ENCODE measurements around the gene SLC44A4.
"Not testable (repeated sequence)": the region's sequence is repeated elsewhere in the genome, so short reads cannot be mapped to it uniquely, and the experiment has no call there.

Gene SLC44A4

GRCh38 chr6:31878222-31878621, 575 bp downstream of the SLC44A4 start:
- no peak for DNase-seq

GRCh38 chr6:31877651-31878161, 1.1 kb downstream of the SLC44A4 start:
- DNase-seq, result no peak

- no peak for DNase-seq
Measured at GRCh38 chr6:31877125-31877650, 1.6 kb downstream of the SLC44A4 start.

DNA sequence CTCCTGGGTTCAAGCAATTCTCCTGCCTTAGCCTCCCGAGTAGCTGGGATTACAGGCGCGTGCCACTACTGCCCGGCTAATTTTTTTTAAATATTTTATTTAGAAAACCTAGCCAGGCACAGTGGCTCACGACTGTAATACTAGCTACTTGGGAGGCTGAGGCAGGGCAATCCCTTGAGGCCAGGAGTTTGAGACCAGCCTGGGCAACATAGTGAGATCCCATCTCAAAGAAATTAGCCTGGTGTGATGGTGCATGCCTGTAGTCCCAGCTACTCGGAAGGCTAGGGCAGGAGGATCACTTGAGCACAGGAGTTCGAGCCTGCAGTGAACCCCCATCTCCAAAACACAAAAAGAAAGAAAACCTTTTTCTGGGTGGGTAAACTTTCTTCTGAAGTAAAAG, 2.4 kb downstream of the SLC44A4 start:
- no peak for DNase-seq

DNA sequence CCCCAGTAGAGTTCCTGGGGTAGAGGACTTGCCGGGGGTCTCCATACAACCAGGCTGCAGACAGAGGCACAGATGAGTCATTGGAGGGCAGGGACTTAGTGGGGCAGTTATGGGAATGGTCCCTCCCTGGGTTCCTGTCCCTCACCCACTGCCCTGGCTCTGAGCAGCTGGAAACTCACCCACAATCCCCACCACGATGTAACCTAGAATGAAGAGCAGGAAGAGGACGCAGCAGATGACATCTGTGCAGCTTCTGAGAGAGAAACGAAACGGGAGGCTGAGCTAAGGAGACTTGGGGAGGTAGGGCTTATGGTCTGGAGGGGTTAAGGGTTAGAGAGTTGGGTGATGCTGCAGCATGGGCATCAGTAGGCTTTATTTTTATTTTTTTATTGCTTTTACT, 2.9 kb downstream of the SLC44A4 start:
- no peak for DNase-seq

GRCh38 chr6:31874836-31875572, 3.8 kb downstream of the SLC44A4 start:
- no peak for DNase-seq

DNA sequence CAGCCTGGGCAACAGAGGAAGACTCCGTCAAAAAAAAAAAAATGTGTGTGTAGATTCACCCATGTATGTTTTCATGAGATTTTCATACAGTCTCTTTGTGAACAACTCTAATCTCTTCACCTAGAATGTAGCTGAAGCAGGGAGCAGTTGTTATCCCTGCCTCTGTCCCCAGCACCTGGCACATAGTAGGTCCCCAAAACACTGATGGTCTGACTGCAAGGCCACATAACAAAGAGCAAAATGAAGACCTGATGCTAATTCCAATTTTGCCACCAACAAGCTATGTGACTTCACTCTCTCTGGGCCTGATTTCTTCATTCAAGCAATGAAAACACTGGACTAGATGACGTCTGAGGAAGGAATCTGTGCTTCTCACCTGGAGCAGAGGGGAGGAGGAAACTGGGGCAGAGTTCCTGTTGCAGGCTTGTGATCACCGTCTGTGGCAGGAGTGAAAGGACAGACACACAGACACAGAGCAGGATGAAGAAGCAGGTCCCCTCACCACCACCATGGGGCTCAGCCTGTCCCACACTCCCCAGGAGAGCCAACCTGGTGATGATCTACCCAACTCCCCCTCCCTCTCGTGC, 4.6 kb downstream of the SLC44A4 start:
- DNase-seq, result no peak

DNA sequence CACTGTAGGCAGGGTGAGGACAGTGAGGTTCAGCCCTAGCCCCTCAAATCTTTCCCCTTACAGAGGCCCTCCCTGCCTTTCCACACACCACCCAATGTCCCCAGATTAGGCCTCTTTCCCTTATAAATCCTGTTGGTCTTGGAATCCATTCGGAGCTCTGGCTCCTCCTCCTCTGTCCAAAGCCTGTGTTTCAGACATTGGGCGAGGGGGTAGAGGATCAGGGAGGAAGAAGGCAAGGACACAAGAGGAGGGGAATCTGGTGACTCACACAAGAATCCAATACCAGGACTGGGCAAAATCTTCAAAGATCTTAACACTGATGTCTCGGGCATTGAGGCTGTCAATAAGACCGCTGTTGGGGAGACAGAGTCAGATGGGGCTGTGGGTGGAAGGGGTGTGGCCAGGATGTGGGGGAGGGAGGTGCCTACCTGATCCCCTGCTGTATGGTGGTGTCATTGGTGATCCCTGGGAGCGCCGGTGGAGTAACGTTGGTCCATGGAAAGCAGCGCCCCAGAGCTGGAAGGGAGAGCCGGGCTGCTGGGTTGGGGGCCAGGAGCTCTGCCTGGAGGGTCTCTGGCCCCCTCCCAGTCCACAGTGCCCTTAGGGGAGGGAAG, 7.6 kb downstream of the SLC44A4 start:
- no peak for DNase-seq

DNA sequence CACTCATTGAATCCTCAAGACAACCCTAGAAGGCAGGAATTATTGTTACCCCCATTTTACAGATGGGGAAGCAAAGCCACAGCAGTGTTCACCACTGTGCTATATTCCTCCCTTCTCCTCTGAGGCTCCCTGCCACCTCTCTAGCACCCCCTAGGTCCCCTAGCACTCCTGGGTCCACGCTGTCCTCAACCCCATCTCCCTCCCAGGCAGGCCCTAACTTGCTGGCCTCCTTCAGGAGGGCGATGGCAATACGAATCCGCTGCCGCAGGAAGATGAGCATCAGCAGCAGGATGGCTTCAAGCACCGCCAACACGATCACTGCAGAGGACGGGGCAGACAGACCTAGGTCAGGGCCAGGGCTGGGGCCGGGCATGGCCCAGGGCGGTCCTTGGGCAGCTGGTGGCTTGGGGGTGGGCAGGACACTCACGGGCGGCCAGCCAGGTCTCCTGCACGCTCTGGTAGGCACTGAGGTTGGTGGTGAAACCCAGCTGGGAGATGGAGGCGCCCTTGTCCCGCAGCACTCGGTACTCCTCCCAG, 8.3 kb downstream of the SLC44A4 start:
- no peak for DNase-seq

- no peak for DNase-seq
Measured at GRCh38 chr6:31869343-31869742, 9.5 kb downstream of the SLC44A4 start.

DNA sequence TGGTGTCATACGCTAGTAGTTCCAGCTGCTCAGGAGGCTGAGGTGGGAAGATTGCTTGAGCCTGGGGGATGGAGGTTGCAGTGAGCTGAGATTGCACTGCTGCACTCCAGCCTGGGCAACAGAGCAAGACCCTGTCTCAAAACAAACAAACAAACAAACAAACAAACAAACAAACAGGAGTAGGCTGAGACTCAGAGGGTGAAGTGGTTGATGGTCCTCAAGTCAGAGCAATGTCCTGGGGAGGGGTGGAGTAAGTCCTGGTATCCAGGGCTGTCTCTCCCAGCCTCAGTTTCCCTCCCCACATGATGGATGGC, 10.2 kb downstream of the SLC44A4 start:
- DNase-seq, result not testable (repeated sequence)

DNA sequence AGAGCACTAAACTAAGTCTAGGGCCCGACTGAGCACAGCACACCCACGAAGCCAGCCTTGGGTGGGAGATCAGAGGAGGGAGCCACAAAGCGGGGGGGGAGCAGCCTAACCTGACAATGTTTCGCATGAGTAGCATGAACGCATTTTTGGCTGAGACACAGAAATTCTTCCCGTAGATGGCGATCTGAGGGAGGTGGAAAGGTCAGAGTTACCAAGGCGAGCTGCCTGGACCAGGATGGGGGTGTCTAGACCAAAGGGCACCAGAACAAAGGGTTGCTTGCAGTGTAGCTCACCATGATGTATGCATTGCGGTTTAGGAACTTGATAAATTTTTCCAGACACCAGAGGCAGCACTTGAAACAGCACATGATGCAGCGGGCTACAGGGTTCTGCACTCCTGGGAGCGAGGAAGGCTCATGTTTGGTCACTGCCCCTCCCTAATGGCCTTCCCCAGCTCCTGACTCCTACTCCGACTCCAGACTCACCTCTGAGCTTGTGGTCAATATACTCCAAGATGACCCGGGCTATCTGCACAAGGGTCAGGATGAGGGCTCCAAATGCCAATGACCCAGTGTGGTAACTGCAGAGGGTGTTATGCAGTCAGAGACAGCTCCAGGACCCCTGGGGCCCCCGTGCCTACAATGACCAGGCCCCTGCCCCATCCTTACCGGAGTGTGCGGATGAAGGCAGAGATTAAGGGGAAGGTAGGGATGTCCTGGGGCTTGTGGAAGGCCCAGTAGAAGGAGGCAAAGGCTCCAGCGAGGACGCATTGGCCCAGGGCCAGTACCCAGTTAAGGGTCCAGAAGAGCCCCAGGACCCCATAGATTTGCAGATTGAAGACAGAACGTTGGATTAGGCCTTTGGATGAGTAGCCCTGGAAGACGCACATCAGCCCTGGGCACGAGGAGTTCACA, 13.3 kb downstream of the SLC44A4 start:
- no peak for DNase-seq

DNA sequence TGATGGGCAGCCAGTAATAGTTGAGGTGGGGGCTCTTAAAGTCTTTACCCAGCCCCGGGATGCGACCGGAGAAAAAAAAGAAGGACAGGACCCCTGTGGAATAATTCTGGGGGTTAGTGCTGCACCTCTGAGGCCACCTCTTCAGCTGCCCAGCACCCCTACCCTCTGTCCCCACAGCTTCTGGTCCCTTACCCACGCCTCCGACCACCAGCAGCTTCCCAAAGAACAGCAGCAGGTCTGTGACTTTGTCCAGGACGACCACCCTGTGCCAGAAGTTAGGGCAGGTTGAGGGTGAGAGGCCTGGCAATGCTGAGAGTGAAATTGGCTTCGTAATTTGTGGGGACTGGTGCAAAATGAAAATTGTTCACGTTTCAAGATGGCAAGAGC, 14.0 kb downstream of the SLC44A4 start:
- no peak for DNase-seq

GRCh38 chr6:31864123-31864562, 14.7 kb downstream of the SLC44A4 start:
- DNase-seq, result not testable (repeated sequence)

- DNase-seq, result peak; percentile 100
Measured at GRCh38 chr6:31862344-31863235, 16.2 kb downstream of the SLC44A4 start, which contains the start of gene NEU1. Gene NEU1, minus strand, starts transcription at chr6:31862821. Its CDS starts 45 bp downstream, at chr6:31862776.

DNA sequence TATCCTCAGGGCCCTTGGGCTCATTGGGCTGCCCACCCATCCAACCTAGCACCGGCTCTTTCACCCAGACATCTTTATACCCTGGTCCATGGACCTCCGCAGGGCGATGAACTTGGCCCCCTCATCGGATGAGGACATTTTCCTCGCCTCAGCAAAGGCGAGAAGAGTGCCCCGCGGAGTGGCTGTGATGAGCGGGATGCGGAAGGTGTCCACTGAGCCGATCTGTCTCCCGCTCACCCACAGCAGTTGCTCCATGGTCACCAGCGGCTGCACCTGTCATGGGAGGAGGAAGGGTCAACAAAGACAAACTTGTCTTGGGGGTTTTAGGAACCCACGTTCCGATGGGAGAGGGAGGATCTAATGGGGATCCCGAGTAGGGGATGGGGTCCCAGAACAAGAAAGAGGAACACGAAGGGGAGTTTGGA, 16.9 kb downstream of the SLC44A4 start:
- DNase-seq, result no peak

DNA sequence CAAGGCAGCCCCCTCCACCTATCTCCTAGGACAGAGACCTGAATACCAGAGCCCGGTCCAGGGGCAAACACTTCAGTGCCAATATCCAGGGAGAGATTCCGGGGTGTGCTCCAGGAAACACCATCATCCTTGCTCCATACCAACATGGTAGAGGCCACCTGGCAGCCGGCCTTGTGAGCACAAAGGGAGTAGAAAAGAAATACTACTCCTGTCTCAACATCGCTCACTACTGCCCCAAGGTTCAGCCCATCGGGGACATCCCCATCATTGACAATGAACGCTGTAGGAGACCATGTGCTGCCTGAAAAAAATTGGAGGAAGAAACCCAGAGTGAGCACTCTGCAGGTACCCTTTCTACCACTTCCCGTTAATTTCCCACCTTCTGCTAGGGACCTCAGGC, 17.6 kb downstream of the SLC44A4 start:
- DNase-seq, result no peak

GRCh38 chr6:31860349-31860748, 18.4 kb downstream of the SLC44A4 start:
- DNase-seq, result no peak

DNA sequence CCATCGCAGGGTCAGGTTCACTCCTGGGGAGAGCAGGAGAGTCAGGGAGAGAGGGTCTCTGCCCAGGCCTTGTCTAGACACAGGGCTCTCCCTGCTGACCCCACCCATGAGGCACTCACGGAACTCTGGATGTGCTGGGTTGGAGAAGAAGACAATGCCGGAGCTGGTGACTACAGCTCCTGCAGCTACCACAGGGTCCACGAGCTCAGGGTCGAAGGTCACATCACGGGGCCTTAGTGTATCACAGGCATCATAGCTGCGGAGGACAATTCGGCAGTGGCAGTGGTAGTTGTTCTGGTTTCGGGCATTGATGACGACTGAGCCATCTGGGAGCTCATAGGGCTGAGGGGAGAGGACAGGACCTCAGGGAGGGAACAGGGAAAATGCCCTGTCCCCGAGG, 18.9 kb downstream of the SLC44A4 start:
- DNase-seq, result no peak

DNA sequence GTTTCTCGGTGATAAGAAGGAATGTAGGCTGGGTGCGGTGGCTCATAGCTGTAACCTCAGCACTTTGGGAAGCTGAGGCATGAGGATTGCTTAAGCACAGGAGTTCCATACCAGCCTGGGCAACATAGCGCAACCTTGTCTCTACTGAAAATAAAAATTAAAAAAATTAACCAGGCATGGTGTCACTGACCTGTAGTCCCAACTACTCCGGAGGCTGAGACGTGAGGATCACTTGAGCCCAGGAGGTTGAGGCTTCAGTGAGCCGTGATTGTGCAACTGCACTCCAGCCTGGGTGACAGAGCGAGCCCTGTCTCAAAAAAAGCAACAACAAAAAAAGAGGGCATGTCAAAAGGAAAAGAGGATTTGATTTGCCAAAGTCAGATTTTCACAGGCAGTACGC, 20.1 kb downstream of the SLC44A4 start:
- DNase-seq, result no peak

DNA sequence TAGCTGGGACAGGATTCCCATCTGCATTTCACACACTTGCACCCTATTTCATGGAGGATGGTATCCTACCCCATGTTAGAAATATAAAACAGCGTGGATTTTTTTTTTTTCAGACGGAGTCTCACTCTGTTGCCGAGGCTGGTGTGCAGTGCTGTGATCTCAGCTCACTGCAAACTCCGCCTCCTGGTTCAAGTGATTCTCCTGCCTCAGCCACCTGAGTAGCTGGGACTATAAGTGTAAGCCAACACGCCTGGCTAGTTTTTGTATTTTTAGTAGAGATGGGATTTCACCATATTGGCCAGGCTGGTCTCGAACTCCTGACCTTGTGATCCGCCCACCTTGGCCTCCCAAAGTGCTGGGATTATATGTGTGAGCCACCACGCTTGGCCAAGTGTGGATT, 21.0 kb downstream of the SLC44A4 start:
- DNase-seq, result not testable (repeated sequence)
